Chondrocyte (in vitro differentiated cells): ENCODE data around the gene SMYD2. TPM values are rescaled to one million over a fixed set of nuclear protein-coding genes. Genes with fewer than 3 reads are reported as not detected.

Experiments used
- DNase-seq: peaks from one replicate; pipeline ENCODE4 v3.0.0; 2021; ENCODE audit warnings: mixed read lengths, low spot score
- H3K27ac Mint-ChIP-seq: one replicate; pipeline ENCODE4 v1.8.0; 2021; ENCODE audit warnings: mild to moderate bottlenecking, moderate library complexity, mixed read lengths; ENCODE audit not compliant: unreplicated experiment
- H3K27me3 Mint-ChIP-seq: 2 replicates; pipeline ENCODE4 v1.8.0; 2021; ENCODE audit warnings: low read depth, mixed read lengths
- H3K36me3 Mint-ChIP-seq: 2 replicates; pipeline ENCODE4 v1.8.0; 2021; ENCODE audit warnings: low read depth, mixed read lengths
- H3K4me1 Mint-ChIP-seq: 2 replicates; pipeline ENCODE4 v1.8.0; 2021; ENCODE audit warnings: low read depth, mild to moderate bottlenecking, mixed read lengths
- H3K4me3 Mint-ChIP-seq: one replicate; pipeline ENCODE4 v1.8.0; 2021; ENCODE audit warnings: mild to moderate bottlenecking, moderate library complexity, mixed read lengths; ENCODE audit not compliant: unreplicated experiment
- H3K9me3 Mint-ChIP-seq: 2 replicates; pipeline ENCODE4 v1.8.0; 2021; ENCODE audit warnings: low read depth, mixed read lengths
- CTCF ChIP-seq: fragments of 200-600 bp; sonication (generic); IDR thresholded peaks from 2 replicates; pipeline ENCODE4 v1.5.0; 2021; ENCODE audit warnings: antibody characterized with exemption, mild to moderate bottlenecking, moderate library complexity
- total RNA-seq: library from RNA; stranded (reverse); gene quantifications from 3 replicates; pipeline ENCODE4 v1.2.1, GENCODE V29; 2021

SMYD2 gene
- total RNA-seq, 1 donor from 2014 or later: 50.3 TPM

GRCh38 chr1:214364386-214364785 is 83.4 kb downstream of the SMYD2 start:
- H3K27me3 Mint-ChIP-seq: no peaks in the 10 kb centered on the region
- no peak overlapping the region for H3K4me3 Mint-ChIP-seq

GRCh38 chr1:214364786-214365295 is 83.9 kb downstream of the SMYD2 start:
- Mint-ChIP-seq H3K4me3 (no peak overlapping the region), H3K36me3 (peaks cover 53% of the 10 kb centered on the region), H3K27ac (peak overlapping the region; percentile 2), H3K9me3 (no peaks in the 10 kb centered on the region), H3K27me3 (no peaks in the 10 kb centered on the region), H3K4me1 (peaks cover 46% of the 10 kb centered on the region)
- TF ChIP-seq CTCF: no peak
- no peak for DNase-seq

More at GRCh38 chr1:214364386-214364785, 83.4 kb downstream of the SMYD2 start:
- peaks cover 54% of the 10 kb centered on the region for H3K36me3 Mint-ChIP-seq
- H3K9me3 Mint-ChIP-seq: no peaks in the 10 kb centered on the region
- no peak for TF ChIP-seq CTCF
- H3K27ac Mint-ChIP-seq: no peak overlapping the region
- peaks cover 43% of the 10 kb centered on the region for H3K4me1 Mint-ChIP-seq
- DNase-seq: no peak

- H3K36me3 Mint-ChIP-seq: peaks cover 38% of the 10 kb centered on the region
- no peaks in the 10 kb centered on the region for H3K9me3 Mint-ChIP-seq
- no peaks in the 10 kb centered on the region for H3K27me3 Mint-ChIP-seq
- TF ChIP-seq CTCF: no peak
- no peak overlapping the region for H3K27ac Mint-ChIP-seq
- H3K4me1 Mint-ChIP-seq: peaks cover 47% of the 10 kb centered on the region
- H3K4me3 Mint-ChIP-seq: no peak overlapping the region
- no peak for DNase-seq
Measured at GRCh38 chr1:214367841-214368240, 86.9 kb downstream of the SMYD2 start.

- peaks cover 29% of the 10 kb centered on the region for H3K36me3 Mint-ChIP-seq
- H3K9me3 Mint-ChIP-seq: no peaks in the 10 kb centered on the region
- H3K27ac Mint-ChIP-seq: no peak overlapping the region
- no peak for DNase-seq
- TF ChIP-seq CTCF: no peak
- H3K4me3 Mint-ChIP-seq: no peak overlapping the region
- peaks cover 41% of the 10 kb centered on the region for H3K4me1 Mint-ChIP-seq
- no peaks in the 10 kb centered on the region for H3K27me3 Mint-ChIP-seq
Measured at GRCh38 chr1:214369364-214369763, 88.4 kb downstream of the SMYD2 start.

- no peaks in the 10 kb centered on the region for H3K27me3 Mint-ChIP-seq
Measured at GRCh38 chr1:214370615-214371014, 89.7 kb downstream of the SMYD2 start.

More at GRCh38 chr1:214370615-214371014, 89.7 kb downstream of the SMYD2 start:
- no peak overlapping the region for H3K4me3 Mint-ChIP-seq
- no peak for TF ChIP-seq CTCF
- peaks cover 47% of the 10 kb centered on the region for H3K4me1 Mint-ChIP-seq
- DNase-seq: no peak
- H3K36me3 Mint-ChIP-seq: peaks cover 27% of the 10 kb centered on the region
- H3K27ac Mint-ChIP-seq: peak overlapping the region; percentile 60
- no peaks in the 10 kb centered on the region for H3K9me3 Mint-ChIP-seq
